ENCODE data around the gene U2SURP.

GRCh38 chr3:142965581-142965980, 35.8 kb upstream of the U2SURP start:
- TF ChIP-seq, protein P1, sequence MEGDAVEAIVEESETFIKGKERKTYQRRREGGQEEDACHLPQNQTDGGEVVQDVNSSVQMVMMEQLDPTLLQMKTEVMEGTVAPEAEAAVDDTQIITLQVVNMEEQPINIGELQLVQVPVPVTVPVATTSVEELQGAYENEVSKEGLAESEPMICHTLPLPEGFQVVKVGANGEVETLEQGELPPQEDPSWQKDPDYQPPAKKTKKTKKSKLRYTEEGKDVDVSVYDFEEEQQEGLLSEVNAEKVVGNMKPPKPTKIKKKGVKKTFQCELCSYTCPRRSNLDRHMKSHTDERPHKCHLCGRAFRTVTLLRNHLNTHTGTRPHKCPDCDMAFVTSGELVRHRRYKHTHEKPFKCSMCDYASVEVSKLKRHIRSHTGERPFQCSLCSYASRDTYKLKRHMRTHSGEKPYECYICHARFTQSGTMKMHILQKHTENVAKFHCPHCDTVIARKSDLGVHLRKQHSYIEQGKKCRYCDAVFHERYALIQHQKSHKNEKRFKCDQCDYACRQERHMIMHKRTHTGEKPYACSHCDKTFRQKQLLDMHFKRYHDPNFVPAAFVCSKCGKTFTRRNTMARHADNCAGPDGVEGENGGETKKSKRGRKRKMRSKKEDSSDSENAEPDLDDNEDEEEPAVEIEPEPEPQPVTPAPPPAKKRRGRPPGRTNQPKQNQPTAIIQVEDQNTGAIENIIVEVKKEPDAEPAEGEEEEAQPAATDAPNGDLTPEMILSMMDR (IDR thresholded peaks at IDR 0.05; ENCODE audit: insufficient read depth, low read depth, low read length): no peak
- TF ChIP-seq EZH2 (IDR thresholded peaks at IDR 0.05; ENCODE audit: insufficient read depth, low read length): no peak

Data from astrocyte (in vitro differentiated cells and primary cell).